ENCODE measurements around the gene WDR90.

Gene WDR90

GRCh38 chr16:642189-643049, 6.7 kb upstream of the WDR90 start:
- ChIA-PET CTCF (interaction anchor here (0.5 to 1.2 kb wide), 3 partner anchors 22 to 87 kb away, joined by 3 to 8 read pairs (median 3); partner anchors contain the start of gene JMJD8), POLR2A (ENCODE audit: low non-redundant PET) (interaction anchor here (0.8 kb wide), 1 partner anchor 56 kb away, joined by 3 read pairs; no protein-coding TSS in a partner anchor)
- peak overlapping the region; percentile 89 for H3K27ac ChIP-seq
- TF ChIP-seq CTCF (conservative IDR thresholded peaks at IDR 0.05; ENCODE audit: low read depth): no peak
- no peak for DNase-seq (ENCODE audit: low spot score)

DNA sequence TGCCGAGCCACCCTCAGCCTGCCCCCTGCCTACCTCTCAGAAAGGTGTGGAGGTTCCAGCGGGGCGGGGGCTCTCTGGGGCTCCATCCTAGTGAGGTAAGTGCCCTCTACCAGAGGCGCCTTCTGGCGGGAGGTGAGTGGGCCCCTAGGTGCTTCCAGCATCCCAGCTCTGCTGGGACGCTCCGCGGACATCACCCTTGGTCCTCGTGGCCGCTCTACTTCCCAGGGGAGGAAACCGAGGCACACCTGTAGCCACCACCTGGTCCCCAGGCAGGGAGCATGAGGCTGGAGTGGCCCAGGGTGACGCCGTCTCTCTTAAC, 6.2 kb upstream of the WDR90 start:
- DNase-seq (ENCODE audit: low spot score): no peak
- POLR2A ChIA-PET (ENCODE audit: low non-redundant PET): interaction anchor here (0.8 kb wide), 1 partner anchor 56 kb away, joined by 3 read pairs; no protein-coding TSS in a partner anchor
- no peak for TF ChIP-seq CTCF (conservative IDR thresholded peaks at IDR 0.05; ENCODE audit: low read depth)
- CTCF ChIA-PET: interaction anchor here (0.5 to 1.2 kb wide), 3 partner anchors 21 to 87 kb away, joined by 3 to 13 read pairs (median 8); no protein-coding TSS in a partner anchor
- H3K27ac ChIP-seq: peak overlapping the region; percentile 89

- H3K27ac ChIP-seq: peak overlapping the region; percentile 89
- POLR2A ChIA-PET (ENCODE audit: low non-redundant PET): no interaction called here
- CTCF ChIA-PET: interaction anchor here (0.7 kb wide), 1 partner anchor 63 kb away, joined by 7 read pairs; no protein-coding TSS in a partner anchor
- no peak for DNase-seq (ENCODE audit: low spot score)
- TF ChIP-seq CTCF (conservative IDR thresholded peaks at IDR 0.05; ENCODE audit: low read depth): no peak
These were observed 4.6 kb upstream of the WDR90 start for GRCh38 chr16:644556-644955.

DNA sequence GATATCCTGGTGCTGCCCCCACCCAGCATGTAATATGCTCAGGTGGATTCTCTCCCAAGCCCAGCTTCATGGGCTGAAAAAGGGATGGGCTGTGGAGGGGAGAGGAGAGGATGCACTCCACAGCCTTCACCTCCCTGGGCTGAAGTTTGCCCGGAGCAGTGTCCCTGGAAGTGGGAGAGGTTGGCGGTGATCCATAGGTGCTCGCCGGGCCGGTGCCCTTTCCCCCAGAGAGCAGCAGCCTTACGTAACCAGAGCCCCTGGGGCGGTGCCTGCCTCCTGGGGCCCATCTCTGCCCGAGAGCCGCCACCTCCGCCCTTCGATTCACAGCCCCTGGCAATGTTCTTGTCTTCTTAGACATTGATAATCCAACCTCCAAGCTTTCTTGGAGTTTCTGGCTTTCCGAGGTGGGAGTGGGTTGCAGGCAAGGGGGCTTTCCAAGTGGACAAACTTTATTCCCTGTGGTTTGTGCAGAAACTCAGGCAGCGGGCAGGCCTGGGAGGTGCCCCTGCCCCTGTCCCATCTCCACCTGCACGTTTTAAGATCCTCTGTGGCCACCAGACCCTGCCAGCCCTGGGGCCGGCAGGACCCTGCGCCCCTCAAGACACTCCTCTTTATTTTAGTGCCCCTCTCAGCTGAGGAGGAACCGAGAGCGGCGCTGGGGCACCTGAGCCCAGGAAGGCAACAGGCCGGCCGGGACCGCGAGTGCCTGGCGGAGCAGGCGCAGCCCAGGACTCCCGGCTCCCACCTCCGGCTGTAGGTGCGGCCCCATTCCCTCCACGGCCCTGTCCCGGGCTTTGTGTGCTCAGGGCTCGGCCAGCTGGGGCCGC, 3.1 kb upstream of the WDR90 start:
- no peak for DNase-seq (ENCODE audit: low spot score)
- H3K27ac ChIP-seq: peak overlapping the region; percentile 89
- ChIA-PET CTCF (no interaction called here), POLR2A (ENCODE audit: low non-redundant PET) (no interaction called here)
- TF ChIP-seq CTCF (conservative IDR thresholded peaks at IDR 0.05; ENCODE audit: low read depth): no peak

DNA sequence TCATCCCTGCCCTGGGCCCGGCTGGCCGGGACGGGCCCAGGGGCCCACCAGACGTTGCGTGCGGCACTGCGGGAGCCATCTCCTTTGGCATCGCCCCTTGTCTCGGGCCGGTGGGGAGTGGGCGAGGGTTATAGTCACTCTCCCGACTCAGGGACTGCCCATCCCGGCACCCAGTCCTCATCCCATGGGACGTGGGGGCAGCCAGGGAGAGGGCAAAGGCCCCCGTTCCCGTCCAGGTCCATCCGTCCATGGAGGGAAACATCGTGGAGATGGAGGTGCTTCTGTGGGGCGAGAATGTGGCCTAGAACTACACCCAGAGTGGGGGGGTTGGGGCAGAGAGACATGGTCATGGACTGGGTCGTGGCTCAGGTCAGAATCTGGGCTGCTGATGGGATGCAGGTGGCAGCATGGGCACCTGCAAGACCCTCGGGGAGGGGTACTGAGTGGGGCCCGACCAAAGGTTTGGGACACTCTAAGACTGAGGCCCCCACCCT, 2.4 kb upstream of the WDR90 start:
- TF ChIP-seq CTCF (conservative IDR thresholded peaks at IDR 0.05; ENCODE audit: low read depth): no peak
- CTCF ChIA-PET: interaction anchor here (1.8 kb wide), 1 partner anchor 10 kb away, joined by 10 read pairs; no protein-coding TSS in a partner anchor
- DNase-seq (ENCODE audit: low spot score): no peak
- POLR2A ChIA-PET (ENCODE audit: low non-redundant PET): no interaction called here
- peak overlapping the region; percentile 89 for H3K27ac ChIP-seq

All from RWPE1 (cell line).